Mucosa of stomach (tissue), 1 donor: ENCODE data around the gene NFE2.

Experiments
- H3K27me3 ChIP-seq: one replicate; pipeline ENCODE4 v1.7.0; 2013; ENCODE audit warnings: mild to moderate bottlenecking, low read length; ENCODE audit not compliant: control insufficient read depth, insufficient read depth
- H3K36me3 ChIP-seq: one replicate; pipeline ENCODE4 v1.7.0; 2013; ENCODE audit warnings: low read length; ENCODE audit not compliant: control insufficient read depth, insufficient read depth
- H3K4me1 ChIP-seq: one replicate; pipeline ENCODE4 v1.7.0; 2013; ENCODE audit warnings: mild to moderate bottlenecking, low read length; ENCODE audit not compliant: control insufficient read depth, insufficient read depth
- H3K4me3 ChIP-seq: one replicate; pipeline ENCODE4 v1.7.0; 2013; ENCODE audit warnings: low read length
- H3K9ac ChIP-seq: one replicate; pipeline ENCODE4 v1.7.0; 2013; ENCODE audit warnings: mild to moderate bottlenecking, low read length, moderate library complexity
- H3K9me3 ChIP-seq: one replicate; pipeline ENCODE4 v1.7.0; 2013; ENCODE audit warnings: mild to moderate bottlenecking, low read length, moderate library complexity; ENCODE audit not compliant: control insufficient read depth
- donor health status: Pancreatic carcinoma.

NFE2 gene

DNA sequence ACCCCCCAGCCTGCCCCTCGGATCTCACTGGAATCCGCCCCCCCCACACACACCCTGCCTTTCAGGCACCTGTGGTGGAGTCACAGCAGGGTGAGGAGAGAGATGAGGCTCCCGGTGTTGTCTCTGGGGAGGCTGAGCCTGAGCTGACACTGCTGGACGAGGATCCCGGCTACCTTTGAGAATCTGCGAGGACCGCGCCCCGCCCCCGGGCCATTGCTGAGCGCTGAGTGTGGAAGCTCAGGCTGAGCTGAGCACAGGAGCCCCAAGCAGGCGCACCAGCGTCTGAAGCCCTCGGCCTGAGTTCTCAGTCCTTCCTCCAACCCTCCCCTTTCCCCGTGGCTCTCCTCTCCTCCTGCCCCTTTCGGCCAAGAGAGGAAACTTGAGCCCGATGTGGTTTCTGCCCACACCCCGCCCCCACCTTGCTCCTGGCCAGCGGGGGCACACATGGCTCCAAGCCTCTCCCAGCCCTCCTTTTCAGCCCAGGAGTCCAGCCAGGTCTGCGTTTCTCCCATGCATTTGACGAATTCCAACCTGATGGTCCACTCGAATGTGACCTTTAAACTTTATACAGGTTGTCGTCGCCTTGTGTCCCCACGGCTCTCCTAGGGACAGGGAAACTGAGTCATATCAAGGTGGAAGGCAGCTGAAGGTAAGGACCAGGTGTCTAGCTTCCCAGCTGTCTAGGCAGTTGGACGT, at the start of gene NFE2:
NFE2 (minus strand) TSS at position 284 of the 696 bp plus-strand sequence. CDS start 5,767 bp downstream, outside the sequence.
- H3K9me3 ChIP-seq: no peaks in the 10 kb centered on the region
- no peaks in the 10 kb centered on the region for H3K36me3 ChIP-seq
- H3K27me3 ChIP-seq: peaks cover 20% of the 10 kb centered on the region
- H3K4me3 ChIP-seq: peak within 1 kb of the TSS; percentile 10
- H3K9ac ChIP-seq: peak within 1 kb of the TSS; percentile 26
- peaks cover 29% of the 10 kb centered on the region for H3K4me1 ChIP-seq

DNA sequence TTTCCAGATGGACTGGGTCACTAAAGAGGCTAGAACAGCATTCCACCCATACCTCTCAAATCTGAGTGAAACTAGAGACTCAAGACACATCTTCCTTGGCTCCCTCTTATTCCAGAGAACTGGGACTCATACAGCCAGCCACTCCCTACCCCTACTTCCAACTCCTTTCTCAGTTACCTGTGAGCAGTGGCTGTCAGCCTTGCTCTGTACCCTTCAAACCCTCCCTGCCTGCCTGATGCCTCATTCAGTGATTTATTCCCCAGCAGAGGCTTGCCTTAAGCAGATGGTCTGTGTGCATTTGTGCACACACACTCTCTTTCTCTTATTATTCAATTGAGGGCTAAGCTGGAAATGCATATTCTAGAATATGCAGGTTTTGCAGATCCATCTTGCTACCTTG, 48.9 kb upstream of the NFE2 start:
- Histone ChIP-seq H3K4me1 (no peaks in the 10 kb centered on the region), H3K36me3 (peaks cover 11% of the 10 kb centered on the region), H3K27me3 (no peaks in the 10 kb centered on the region), H3K9ac (no peak overlapping the region), H3K4me3 (no peak overlapping the region), H3K9me3 (no peaks in the 10 kb centered on the region)

DNA sequence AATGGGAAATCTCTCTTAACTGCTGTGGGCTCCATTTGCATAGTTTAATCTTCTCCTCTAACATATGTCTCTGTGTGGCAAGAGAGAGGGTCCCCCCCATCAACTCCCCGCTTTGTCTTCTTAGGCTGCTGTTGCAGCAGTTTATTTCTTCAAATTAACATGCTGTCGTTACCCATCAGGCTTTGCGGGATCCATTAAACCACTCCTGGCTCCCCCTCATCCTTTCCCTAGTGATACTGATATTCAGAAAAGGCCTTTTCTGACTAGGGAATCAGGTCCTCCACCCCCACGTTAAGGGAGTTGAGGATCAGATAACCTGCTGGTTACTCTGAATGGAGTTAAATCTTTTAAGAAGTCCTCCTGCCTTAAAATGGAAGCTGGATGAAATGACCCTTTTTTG, 48.2 kb upstream of the NFE2 start:
- Histone ChIP-seq H3K27me3 (no peaks in the 10 kb centered on the region), H3K9me3 (no peaks in the 10 kb centered on the region), H3K4me1 (no peaks in the 10 kb centered on the region), H3K4me3 (no peak overlapping the region), H3K36me3 (peaks cover 11% of the 10 kb centered on the region), H3K9ac (no peak overlapping the region)

DNA sequence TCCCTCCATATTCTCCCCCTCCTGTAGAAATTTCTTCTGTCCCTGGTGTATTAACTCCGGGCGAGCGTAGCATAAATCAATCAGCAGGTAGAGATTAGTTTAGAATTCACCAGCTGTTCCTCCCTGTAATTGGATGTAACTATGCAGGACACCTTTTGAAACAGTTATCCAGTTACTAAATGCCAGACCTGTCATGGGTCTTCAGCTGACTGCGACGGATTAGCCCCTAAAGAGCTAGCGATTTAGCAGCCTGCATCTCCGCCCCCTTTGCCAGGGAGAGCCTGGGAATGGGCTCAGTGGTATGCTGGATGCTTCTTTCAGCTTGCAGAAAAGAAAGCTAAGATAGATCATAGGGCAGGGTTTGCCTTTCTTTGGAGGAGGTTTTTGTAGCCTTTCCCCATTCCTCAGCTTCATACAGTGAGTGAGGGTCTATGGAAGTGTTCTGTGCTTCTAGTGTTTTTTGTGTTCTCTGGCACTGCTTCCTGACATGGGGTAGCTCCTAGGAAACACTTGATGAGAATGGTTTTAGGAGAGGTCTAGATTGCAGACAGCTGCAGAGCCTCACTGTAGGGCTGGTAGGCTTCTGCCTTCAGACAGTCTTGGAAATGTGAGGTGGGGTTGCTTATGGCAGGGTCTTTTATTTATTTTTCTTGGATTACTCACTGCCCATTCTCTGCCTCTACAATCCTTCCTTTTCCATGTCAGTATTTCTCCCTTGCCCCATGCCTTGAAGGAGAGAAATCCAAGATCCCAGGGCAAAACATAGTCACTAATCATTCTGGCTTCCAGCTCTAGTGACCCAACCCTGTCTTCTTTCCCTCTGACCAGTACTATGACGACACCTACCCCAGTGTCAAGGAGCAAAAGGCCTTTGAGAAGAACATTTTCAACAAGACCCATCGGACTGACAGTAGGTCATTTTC, 40.8 kb upstream of the NFE2 start:
- Histone ChIP-seq H3K9me3 (no peaks in the 10 kb centered on the region), H3K4me1 (peaks cover 26% of the 10 kb centered on the region), H3K4me3 (no peak overlapping the region), H3K27me3 (no peaks in the 10 kb centered on the region), H3K36me3 (peaks cover 10% of the 10 kb centered on the region), H3K9ac (no peak overlapping the region)

DNA sequence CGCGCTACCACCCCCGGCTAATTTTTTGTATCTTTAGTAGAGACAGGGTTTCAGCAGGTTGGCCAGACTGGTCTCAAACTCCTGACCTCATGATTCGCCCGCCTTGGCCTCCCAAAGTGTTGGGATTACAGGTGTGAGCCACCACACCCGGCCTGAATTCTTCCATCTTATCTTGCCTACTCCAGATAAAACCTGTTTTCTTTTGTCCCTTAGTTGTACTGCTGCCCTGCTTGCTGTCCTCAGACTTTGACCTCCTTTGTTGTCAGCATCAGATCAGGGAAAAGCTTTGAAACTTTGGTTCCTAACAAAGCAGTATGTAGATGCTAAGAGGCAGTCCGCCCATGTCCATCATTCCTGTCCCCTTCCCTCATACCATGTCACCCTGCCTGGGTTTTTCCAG, 40.0 kb upstream of the NFE2 start:
- H3K9me3 ChIP-seq: no peaks in the 10 kb centered on the region
- H3K4me3 ChIP-seq: no peak overlapping the region
- H3K27me3 ChIP-seq: no peaks in the 10 kb centered on the region
- H3K9ac ChIP-seq: no peak overlapping the region
- H3K4me1 ChIP-seq: peaks cover 27% of the 10 kb centered on the region
- peaks cover 10% of the 10 kb centered on the region for H3K36me3 ChIP-seq

DNA sequence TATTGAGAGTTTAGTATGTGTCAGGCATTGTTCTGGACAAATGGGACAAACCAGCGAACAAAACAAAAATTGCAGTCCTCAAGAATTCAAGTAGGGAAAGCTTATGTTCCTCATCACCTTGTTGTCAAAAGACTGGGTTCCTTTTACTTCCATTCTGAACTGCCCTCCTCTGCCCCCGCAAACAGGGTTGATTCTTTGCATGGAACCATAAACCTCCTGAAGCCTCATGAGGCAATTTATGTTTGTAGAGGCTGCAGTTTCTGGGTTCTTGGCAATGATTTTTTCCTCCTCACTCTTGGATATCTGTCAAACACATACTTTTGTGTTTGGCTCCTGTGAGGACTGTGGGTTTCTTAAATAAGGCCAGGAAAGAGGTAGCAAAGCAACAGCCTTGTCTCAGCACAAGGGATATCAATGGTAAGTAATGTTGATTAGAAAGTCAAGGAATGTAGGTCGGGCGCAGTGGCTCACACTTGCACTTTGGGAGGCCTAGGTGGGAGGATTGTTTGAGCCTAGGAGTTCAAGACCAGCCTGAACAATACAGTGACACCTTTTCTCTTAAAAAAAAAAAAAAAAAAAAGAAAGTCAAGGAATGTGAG, 38.0 kb upstream of the NFE2 start:
- Histone ChIP-seq H3K4me3 (no peak overlapping the region), H3K27me3 (no peaks in the 10 kb centered on the region), H3K9ac (no peak overlapping the region), H3K9me3 (no peaks in the 10 kb centered on the region), H3K4me1 (peaks cover 27% of the 10 kb centered on the region), H3K36me3 (peaks cover 10% of the 10 kb centered on the region)

DNA sequence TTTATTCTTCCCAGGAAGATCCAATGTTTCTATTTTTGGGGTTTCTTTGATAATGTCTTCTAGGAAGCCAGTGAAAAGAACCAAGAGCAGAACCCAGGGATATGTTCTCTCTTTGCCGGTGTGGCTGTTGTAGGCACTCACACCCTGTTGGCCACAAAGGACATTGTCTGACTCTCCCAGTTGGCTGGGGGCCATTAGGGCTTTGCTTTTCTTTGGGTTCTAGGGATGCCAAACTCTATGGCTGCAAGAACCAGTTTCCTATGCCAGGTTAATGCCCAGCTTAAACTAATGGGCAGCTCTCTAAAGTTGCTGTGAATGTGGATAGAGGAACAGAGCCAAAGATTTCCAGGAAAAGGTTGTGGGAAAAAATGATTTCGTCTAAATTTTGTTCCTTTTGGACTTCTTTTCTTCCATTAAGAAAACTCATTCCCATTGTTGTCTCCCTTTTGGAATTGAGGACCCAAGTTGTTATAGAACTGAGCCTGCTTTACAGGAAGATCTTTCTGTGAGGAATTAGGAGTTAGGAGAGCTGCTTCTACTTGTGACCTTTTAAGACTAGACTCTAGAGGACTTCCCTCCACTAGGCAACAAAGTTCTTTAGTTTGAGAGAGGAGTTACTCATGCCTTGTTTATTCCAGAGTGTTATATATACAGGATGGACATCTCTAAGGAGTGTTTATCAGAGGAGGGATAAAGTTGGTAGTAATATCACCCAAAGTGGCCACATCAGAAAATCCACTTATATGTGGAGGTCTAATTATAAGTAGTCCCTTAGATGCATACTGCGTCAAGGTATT, 37.2 kb upstream of the NFE2 start:
- peaks cover 27% of the 10 kb centered on the region for H3K4me1 ChIP-seq
- no peaks in the 10 kb centered on the region for H3K27me3 ChIP-seq
- H3K9ac ChIP-seq: peak overlapping the region; percentile 20

DNA sequence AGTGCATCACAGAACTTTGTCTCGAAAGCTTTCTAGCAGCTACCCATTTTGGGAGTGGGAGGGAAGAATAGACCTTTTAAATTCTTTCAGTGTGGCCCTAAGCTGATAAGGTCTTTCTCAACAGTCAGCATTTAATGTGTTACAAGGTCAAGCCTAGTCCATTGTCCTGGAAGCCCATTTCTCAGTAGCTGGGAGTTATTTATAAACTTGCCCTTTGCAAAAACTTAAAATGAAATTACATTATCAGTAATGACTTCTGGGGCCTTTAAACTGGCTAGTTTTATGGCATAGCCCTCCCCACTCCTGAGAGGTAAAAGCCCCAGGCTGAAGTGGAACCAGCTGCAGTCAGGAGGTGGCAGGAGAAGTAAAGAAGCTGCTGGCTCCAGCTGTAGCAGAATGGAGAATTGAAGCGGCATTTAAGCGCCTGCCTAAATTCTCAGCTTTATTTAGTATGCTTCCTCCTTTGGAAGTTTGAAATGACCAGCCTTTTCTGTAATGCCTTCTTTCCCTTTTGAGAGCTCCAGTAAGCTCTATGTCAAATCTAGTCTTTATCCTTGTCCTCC, 36.5 kb upstream of the NFE2 start:
- Histone ChIP-seq H3K27me3 (no peaks in the 10 kb centered on the region), H3K4me3 (no peak overlapping the region), H3K4me1 (peaks cover 27% of the 10 kb centered on the region), H3K9ac (peak overlapping the region; percentile 20), H3K36me3 (peaks cover 3% of the 10 kb centered on the region), H3K9me3 (no peaks in the 10 kb centered on the region)

More for the DNA sequence above, 37.2 kb upstream of the NFE2 start:
- Histone ChIP-seq H3K36me3 (peaks cover 6% of the 10 kb centered on the region), H3K4me3 (no peak overlapping the region), H3K9me3 (no peaks in the 10 kb centered on the region)

DNA sequence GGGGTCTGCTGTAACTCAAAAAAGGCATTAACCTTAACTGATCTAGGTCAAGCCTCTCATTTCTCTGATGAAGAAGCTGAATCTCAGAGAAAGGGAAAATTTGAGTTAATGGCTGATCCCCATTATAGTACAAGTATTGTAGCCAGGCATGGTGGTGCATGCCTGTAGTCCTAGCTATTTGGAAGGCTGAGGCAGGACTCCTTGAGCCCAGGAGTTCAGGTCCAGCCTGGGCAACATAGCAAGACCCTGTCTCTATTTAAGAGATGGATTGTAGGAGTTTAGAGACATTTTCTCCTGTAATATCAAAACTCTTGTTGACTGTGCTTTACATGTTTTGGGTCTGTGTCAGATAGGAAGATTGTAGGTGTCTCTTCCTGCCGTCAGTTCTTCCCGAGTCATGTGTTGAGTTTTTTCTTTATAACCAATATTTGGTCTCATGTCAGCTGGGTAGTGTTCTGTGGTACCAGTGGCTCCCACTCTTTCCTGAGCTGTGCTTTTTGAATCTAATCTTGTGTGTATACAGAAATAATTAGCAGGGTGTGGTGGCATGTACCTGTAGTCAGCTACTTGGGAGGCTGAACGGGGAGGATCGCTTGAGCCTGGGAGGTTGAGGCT, 32.7 kb upstream of the NFE2 start:
- peaks cover 31% of the 10 kb centered on the region for H3K4me1 ChIP-seq
- H3K36me3 ChIP-seq: no peaks in the 10 kb centered on the region
- H3K27me3 ChIP-seq: no peaks in the 10 kb centered on the region

DNA sequence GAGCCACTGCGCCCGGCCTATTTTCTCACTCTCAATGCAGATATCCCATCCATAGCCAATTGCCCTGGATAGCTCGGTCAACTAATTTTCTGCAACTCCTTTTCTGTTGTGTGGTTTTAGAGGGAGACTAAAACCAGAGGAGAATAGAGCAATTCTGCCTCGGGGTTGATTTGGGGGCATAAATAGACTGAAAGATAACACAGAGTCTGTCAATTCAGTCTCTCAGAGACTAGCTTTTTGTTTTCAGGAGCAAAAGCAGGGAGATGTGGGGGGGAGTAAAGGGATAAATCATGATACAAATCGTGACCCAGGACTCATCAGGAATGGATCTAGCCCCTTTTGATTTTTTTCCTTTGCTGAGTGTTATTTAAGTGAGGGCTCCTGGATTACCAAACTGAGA, 30.6 kb upstream of the NFE2 start:
- Histone ChIP-seq H3K27me3 (no peaks in the 10 kb centered on the region), H3K4me3 (no peak overlapping the region), H3K4me1 (peaks cover 23% of the 10 kb centered on the region), H3K36me3 (no peaks in the 10 kb centered on the region), H3K9ac (no peak overlapping the region), H3K9me3 (no peaks in the 10 kb centered on the region)

More for the DNA sequence above, 32.7 kb upstream of the NFE2 start:
- Histone ChIP-seq H3K9ac (no peak overlapping the region), H3K4me3 (no peak overlapping the region), H3K9me3 (no peaks in the 10 kb centered on the region)

DNA sequence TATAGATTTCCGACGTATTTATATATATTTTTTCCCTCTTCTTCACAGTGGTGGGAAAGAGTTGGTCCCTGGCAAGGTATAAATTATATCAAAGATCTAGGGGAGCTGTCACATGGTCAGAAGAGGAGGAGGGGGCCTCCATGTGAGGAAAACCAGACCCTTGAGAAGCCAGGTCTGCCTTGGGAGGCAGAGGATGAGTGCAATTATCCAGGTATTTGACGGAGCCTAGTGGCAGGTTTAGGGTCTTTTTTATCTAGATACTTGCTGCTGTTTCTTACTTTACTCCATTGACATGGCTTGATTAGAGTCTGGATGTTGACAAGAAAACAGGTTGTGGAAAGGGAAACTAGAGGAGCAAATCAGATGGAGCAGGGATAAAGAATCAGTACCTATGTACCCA, 29.6 kb upstream of the NFE2 start:
- no peak overlapping the region for H3K4me3 ChIP-seq
- H3K9ac ChIP-seq: no peak overlapping the region
- no peaks in the 10 kb centered on the region for H3K9me3 ChIP-seq
- H3K36me3 ChIP-seq: no peaks in the 10 kb centered on the region
- H3K27me3 ChIP-seq: no peaks in the 10 kb centered on the region
- H3K4me1 ChIP-seq: peaks cover 23% of the 10 kb centered on the region
